Testis (tissue), 2 donors: ENCODE data around the gene HIGD2A.

ENCODE experiments used
- POLR2A ChIP-seq: fragments of 450-650 bp; IDR thresholded peaks from one replicate; pipeline ENCODE4 v1.6.1; 2017; ENCODE audit warnings: antibody characterized with exemption, mild to moderate bottlenecking, moderate library complexity
- TF ChIP-seq, protein P1 (sequence below), 3 experiments: fragments of 450-650 bp in 2 of 3; fragments of 200-600 bp in 1 of 3; sonication (generic) in 1 of 3; IDR thresholded peaks; one replicate each; pipeline ENCODE4 v1.5.1; 2016 to 2019; ENCODE audit warnings: antibody characterized with exemption in 3 of 3, mild to moderate bottlenecking in 2 of 3, moderate library complexity in 1 of 3

DNA sequence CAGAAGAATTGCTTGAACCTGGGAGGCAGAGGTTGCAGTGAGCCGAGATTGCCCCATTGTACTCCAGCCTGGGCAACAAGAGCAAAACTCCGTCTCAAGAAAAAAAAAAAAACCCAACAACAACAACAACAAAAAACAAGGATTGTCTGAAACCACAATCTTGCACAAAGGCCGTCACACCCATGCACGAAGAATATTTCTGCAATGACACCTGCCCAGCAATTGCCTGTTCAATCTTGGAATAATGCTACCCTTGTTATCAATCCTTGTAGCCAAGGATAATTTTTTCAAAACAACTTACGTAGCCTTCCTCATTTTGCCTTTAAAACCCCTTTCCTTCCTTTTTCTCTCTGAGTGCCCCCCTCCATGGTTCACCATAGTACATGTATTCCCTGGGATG, 31.5 kb downstream of the HIGD2A start:
- TF ChIP-seq, protein P1, sequence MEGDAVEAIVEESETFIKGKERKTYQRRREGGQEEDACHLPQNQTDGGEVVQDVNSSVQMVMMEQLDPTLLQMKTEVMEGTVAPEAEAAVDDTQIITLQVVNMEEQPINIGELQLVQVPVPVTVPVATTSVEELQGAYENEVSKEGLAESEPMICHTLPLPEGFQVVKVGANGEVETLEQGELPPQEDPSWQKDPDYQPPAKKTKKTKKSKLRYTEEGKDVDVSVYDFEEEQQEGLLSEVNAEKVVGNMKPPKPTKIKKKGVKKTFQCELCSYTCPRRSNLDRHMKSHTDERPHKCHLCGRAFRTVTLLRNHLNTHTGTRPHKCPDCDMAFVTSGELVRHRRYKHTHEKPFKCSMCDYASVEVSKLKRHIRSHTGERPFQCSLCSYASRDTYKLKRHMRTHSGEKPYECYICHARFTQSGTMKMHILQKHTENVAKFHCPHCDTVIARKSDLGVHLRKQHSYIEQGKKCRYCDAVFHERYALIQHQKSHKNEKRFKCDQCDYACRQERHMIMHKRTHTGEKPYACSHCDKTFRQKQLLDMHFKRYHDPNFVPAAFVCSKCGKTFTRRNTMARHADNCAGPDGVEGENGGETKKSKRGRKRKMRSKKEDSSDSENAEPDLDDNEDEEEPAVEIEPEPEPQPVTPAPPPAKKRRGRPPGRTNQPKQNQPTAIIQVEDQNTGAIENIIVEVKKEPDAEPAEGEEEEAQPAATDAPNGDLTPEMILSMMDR (IDR thresholded peaks at IDR 0.05), result no peak
- no peak for TF ChIP-seq POLR2A
